GM13977 (cell line): ENCODE data around the gene CABLES1.

Experiments
- DNase-seq: peaks from one replicate; pipeline ENCODE4 v3.0.0; 2012; ENCODE audit warnings: low spot score
- CTCF ChIP-seq: IDR thresholded peaks from 2 replicates; pipeline ENCODE4 v1.5.1; 2012; ENCODE audit warnings: mild to moderate bottlenecking, control low read depth; ENCODE audit not compliant: insufficient read depth; ENCODE audit errors: extremely low read depth, missing control alignments
- in situ Hi-C: fragments of 300-500 bp; cut with MboI; formaldehyde crosslinking; loops from one replicate; pipeline ENCODE4 v1.12.0; 2022; ENCODE audit warnings: low sequenced_read_pairs, low pct_unique_long_range_greater_than_20kb, mixed read lengths, inconsistent platforms; ENCODE audit not compliant: unreplicated experiment

Gene CABLES1

DNA sequence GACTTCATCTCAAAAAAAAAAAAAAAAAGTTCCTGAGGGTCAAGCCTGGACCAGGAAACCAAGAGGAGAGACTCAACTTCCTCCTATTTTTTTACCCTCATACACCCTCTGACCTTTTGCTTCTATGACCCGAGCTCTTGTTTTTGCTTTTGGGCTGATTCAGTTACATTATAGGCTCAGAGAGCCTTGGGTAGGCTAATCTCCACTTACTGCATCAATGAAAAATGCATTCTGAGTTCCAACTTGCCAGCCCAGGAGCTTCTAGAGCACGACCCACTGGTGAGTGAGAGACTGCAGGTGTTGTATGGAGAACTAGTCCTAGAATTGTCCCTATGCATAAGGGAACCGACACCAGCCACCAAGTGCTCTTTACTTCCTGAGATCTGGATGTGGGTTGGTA, 91.1 kb downstream of the CABLES1 start:
- in situ Hi-C loops: no loop called here
- DNase-seq: no peak
- no peak for TF ChIP-seq CTCF

DNA sequence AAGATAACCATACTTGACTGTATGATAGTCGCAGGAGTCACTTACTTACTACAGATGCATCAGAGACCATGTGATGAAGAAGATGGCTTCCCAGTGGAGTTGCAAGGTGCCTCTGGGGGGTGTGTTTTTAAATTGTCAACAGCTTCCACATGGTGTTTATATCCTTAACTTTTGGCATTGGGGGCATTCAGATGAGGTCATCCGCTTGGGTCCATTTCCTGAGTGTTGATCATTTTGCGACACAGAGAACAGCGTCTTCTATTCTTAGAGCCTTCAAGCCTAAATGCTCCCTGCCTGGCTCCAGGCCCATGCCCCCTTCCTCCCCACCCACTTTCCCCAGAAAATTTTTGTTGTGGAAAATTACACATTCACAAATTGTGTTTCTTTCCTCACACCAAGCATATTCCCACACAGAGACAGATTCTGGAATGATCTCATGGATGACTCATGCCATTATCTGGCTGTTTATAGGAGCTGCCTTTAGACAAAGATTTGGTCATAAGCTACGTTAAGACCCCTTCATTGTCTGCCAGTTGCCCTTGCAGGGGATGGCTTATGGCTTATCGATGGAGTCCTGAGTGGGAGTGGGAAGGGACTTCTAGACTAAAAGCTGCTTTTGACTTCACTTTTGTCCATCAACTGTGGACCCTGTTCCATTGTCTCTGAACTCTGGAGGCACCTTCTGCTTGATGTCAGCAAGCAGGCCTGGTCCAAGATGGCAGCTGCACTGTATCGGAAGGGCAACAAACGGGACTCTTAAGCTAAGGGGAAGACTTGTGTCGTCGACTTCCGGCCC, 91.8 kb downstream of the CABLES1 start:
- TF ChIP-seq CTCF: no peak
- in situ Hi-C loops: no loop called here
- no peak for DNase-seq

DNA sequence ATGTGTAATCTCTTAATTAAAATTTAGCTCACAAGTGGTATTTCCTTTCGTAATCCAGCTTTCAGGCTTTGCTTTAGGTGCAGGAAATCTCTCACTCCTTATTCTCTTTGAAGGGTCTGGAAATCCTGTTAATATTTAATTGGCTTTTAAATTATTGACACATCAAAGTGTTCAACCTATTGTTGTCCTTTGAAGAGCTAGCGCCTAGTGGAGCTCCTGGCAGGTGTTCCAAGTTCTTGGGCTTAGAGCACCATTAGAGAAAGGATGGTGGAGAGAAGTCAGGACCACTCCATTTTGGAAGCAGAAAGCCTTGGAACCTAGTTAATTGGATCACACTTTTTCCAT, 92.4 kb downstream of the CABLES1 start:
- no peak for DNase-seq
- in situ Hi-C loops: no loop called here

GRCh38 chr18:23228102-23229061, 93.1 kb downstream of the CABLES1 start:
- in situ Hi-C loops: no loop called here
- peak; percentile 64 for DNase-seq
- TF ChIP-seq CTCF: no peak

More for the DNA sequence above, 92.4 kb downstream of the CABLES1 start:
- no peak for TF ChIP-seq CTCF

DNA sequence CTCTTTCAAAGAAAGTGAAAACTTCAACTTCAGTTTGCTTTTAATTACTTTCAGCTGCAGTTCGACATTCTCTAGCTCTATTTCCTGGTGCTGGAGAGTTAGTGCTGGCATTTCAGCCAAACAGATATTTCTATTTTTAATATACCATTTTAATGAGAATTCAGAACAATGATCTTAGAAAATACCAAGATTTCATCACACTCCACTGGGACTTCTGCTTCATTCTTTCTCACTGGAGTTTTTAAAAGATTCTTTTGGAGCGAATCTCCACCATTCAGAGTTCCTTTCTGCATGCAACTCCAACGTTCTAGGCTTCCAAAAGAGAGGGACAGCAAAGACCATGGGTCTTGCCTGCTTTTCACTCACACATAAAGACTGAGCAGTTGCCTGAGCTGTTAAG, 94.2 kb downstream of the CABLES1 start:
- in situ Hi-C loops: no loop called here
- no peak for TF ChIP-seq CTCF
- no peak for DNase-seq

- in situ Hi-C loops: no loop called here
- no peak for DNase-seq
Observed at GRCh38 chr18:23230686-23231085, 95.4 kb downstream of the CABLES1 start.

More at GRCh38 chr18:23230686-23231085, 95.4 kb downstream of the CABLES1 start:
- no peak for TF ChIP-seq CTCF
